Adipose tissue (tissue), 3 donors: ENCODE measurements around the gene YWHAB. TPM values are rescaled to one million over a fixed set of nuclear protein-coding genes. Genes with fewer than 3 reads are reported as not detected.

ENCODE experiments used
- H3K27ac ChIP-seq: one replicate; pipeline ENCODE4 v1.5.1; 2013; ENCODE audit warnings: low read depth, low read length
- WGBS, 3 donors: extraction: QIAGEN DNeasy Blood & Tissue Kit; methylation state at CpG; one replicate each; pipeline ENCODE4 v1.1.7; 2013; 5-methylcytosine and 5-hydroxymethylcytosine counted together
- polyA plus RNA-seq, 3 donors: library from polyadenylated mRNA; stranded (reverse); fragments of 200-250 nt; gene quantifications; one replicate each; pipeline ENCODE4 v1.2.3, GENCODE V29; 2013
- donor health status: healthy with polysubstance abuse.
- donor health status: Bipolar disorder and iron deficiency.
- donor health status: healthy.

The YWHAB gene
- polyA plus RNA-seq, 3 donors: 31.3 to 113 (median 103) TPM

DNA sequence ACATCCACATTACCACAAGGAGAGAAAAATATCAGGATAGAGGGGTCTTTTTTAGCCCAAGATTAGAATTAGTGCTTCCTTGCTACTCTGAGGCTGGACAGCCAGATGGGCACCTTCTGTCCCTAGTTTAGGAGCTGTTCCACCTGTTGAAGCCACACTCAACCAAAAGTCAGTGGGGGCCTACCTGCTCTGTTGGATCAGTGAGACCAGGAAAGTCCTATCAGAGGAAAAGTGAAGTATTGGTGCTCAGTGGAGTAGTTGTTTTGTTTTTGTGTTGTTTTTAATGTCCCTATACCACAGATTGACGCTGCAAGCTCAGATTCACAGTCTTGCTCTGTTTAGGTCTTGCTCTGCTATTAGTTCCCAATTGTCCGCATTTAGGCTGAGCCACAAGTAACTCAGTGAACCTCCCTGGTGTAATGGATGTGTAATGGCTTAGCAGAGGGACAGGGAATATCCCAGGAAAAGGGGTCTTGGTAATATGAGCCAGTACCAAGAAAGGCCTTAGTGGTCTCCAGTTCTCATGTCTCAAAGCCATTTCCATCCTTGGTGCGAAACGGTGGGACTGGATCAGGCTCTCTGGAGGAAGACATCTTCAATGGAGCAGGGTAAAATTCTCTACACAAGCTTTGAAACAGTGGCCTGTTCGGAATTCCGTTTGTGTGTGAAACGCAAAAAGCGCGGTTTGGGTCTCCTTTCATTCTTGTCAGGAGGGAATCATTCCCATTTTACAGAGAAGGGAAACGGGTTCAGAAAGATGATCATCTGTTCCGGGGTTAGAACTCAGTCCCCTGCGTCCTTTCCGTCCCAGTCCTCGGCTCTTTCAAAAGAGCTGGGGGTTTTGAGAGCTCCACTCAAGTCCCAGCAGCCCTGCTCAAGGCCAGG lies 23.7 kb downstream of the YWHAB start:
- WGBS, 3 donors: 24 to 36% (median 35%) methylated on average over 14 of the region's 14 CpGs
- H3K27ac ChIP-seq: no peak overlapping the region

DNA sequence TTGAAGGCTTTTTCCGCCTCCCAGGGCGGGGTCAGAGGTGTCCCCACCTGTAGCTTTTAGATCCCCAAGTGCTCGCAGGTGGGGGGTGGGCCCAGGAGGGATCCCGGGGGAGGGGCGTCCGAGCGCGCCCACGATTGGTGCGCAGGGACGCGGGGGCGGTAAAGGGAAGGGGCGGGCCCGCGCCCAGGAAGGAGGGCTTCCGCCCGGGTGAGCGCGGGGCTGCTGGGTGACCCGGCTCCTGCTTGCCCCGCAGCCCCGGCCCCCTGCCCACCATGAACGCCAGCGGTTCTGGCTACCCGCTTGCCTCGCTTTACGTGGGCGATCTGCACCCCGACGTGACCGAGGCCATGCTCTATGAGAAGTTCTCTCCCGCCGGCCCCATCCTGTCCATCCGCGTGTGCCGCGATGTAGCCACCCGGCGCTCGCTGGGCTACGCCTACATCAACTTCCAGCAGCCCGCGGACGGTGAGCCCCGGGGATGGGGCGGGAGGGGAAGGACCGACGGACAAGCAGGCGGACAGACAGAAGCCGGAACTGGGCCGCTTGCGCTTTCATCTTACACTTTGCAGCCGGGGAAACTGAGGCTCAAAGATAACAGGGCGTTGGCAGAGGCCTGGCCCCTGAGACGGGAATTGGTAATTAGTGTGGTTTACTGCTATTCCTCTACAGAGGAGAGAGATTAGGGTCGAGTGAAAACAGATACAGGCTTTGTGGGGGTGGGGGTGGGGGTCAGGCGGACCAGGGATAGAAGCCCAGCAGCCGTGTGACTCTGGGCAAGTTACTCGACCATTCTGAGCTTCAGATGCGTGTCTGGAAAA lies 24.6 kb downstream of the YWHAB start, which contains the start of gene PABPC1L:
Gene PABPC1L, plus strand, starts transcription at position 189 of the 818 bp plus-strand sequence. Its CDS starts 84 bp downstream, at position 273.
- no peak within 1 kb of the TSS for H3K27ac ChIP-seq
- WGBS, 3 donors: 1 to 4% (median 4%) methylated on average over 55 to 61 of the region's 61 CpGs

GRCh38 chr20:44910690-44911262 lies 25.3 kb downstream of the YWHAB start:
- H3K27ac ChIP-seq: no peak overlapping the region
- WGBS, 3 donors: 49 to 81% (median 77%) methylated on average over 17 of the region's 17 CpGs

DNA sequence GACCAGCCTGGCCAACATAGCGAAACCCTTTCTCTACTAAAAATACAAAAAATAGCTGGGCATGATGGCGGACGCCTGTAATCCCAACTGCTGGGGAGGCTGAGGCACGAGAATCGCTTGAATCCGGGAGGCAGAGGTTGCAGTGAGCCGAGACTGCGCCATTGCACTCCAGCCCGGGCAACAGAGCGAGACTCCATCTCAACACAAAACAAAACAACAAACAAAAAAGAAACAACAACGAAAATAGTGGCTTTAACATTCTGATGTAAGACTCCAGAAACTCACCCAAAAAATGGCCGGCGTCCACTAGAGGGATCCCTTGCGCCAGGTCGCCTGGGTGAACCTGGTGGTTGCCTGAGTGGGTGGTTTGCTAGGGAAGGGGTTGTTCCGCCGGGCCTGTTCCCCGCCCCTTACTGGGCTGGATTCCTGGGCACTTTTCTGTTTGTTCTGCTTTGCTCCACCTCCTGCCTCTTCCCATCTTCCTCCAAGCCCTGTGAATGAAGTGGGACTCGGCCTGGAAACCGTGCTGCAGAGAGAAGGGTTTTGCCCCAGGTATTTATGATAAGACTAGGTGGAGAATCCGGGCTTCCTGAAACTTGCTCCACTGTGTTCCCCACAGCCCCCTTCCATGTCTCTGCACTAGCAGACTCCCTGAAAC lies 25.9 kb downstream of the YWHAB start:
- WGBS, 3 donors: 52 to 71% (median 66%) methylated on average over 21 of the region's 21 CpGs
- no peak overlapping the region for H3K27ac ChIP-seq

- 85 to 94% (median 93%) methylated on average over 2 of the region's 2 CpGs for WGBS, 3 donors
- no peak overlapping the region for H3K27ac ChIP-seq
These were observed 26.7 kb downstream of the YWHAB start for GRCh38 chr20:44912189-44912588.

DNA sequence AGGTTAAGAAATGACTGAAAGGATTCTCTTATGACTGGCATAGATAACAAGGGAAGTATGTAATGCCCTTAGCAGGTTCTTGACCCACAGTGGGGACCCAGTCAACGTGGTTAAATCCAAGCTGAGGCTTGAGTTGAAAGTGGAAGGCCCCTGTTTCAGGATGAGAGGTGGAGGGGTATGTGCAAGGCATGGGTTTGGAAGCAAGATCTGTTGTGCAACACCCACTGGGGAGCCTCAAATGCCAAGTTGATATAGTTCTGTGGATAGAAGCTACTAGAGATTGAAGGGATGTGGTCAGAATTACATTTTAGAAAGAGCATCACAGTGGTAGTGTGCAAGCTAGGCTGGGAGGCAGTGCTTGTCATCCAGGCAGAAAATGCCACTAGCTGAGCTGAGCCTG lies 29.4 kb downstream of the YWHAB start:
- H3K27ac ChIP-seq: no peak overlapping the region
- WGBS, 3 donors: 52 to 75% (median 61%) methylated on average over 1 of the region's 1 CpG

DNA sequence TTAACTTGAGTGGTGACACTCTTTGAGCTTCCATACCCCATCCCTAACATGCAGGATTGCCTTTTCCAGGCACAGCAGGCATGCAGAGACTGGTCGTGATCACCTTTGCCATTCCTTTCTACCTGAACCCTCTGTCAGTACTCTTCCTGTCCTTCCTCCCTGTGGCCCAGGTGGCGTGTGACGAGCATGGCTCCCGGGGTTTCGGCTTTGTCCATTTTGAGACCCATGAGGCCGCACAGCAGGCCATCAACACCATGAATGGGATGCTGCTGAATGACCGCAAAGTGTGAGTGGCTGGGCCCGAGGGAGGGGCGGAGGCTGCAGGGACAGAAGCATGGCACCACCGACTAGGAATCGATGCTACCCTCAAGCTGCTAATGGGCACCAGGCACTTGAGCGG lies 31.1 kb downstream of the YWHAB start:
- 93 to 95% (median 95%) methylated on average over 12 of the region's 12 CpGs for WGBS, 3 donors
- H3K27ac ChIP-seq: no peak overlapping the region

GRCh38 chr20:44917399-44917798 lies 31.9 kb downstream of the YWHAB start:
- no peak overlapping the region for H3K27ac ChIP-seq
- WGBS, 3 donors: 96 to 98% (median 98%) methylated on average over 2 of the region's 2 CpGs

DNA sequence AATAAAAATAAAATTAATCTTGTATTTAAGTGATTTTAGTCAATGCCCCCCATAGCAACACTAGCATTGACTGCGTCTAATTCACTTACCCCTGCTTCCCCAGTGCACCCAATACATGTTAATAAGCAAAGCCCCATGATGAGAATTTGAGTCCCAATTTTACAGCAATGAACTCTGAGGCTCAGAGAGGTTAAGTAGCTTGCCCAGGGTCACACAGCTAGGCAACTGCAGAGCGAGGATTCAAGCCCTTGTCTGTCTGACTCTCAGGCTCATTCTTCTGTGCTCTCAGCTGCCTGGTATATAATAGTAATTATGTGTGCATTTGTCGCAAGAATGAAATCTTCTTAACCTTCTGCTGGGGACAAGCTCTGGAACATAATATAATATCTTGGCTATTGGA lies 32.8 kb downstream of the YWHAB start:
- 98 to 99% (median 98%) methylated on average over 3 of the region's 3 CpGs for WGBS, 3 donors
- H3K27ac ChIP-seq: no peak overlapping the region

GRCh38 chr20:44918761-44919160 lies 33.3 kb downstream of the YWHAB start:
- no peak overlapping the region for H3K27ac ChIP-seq
- WGBS, 3 donors: 92 to 96% (median 96%) methylated on average over 10 of the region's 10 CpGs

GRCh38 chr20:44921447-44921846 lies 35.9 kb downstream of the YWHAB start:
- no peak overlapping the region for H3K27ac ChIP-seq

DNA sequence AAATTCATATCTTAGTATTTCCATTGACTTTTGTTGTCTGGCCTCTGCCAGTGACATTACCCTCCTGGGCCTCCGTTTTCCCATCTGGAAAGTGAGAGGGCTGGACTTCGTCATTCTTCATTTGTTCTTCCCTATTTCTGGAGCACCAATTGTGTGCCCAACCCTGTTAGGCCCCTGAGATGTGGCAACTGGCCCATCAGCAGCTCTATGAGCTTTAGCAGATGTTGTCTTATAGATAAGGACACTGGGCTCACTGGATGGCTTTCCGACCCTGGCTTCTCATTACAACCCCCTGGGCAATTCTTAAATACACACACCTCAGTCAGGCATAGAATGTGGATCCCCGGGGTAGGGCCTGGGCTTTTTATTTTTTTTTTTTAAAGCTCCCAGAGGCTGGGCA lies 39.0 kb downstream of the YWHAB start:
- no peak overlapping the region for H3K27ac ChIP-seq
- WGBS, 3 donors: 79 to 86% (median 83%) methylated on average over 4 of the region's 4 CpGs

More at GRCh38 chr20:44921447-44921846, 35.9 kb downstream of the YWHAB start:
- 97 to 99% (median 97%) methylated on average over 14 of the region's 14 CpGs for WGBS, 3 donors

- 73 to 84% (median 79%) methylated on average over 3 of the region's 3 CpGs for whole genome bisulfite sequencing, 3 donors
- no peak overlapping the region for H3K27ac ChIP-seq
These were observed 43.1 kb downstream of the YWHAB start for GRCh38 chr20:44928595-44928994.

- no peak overlapping the region for H3K27ac ChIP-seq
- WGBS, 3 donors: 90 to 94% (median 94%) methylated on average over 17 to 18 of the region's 18 CpGs
These were observed 45.1 kb downstream of the YWHAB start for GRCh38 chr20:44930517-44931168.

GRCh38 chr20:44931911-44932310 lies 46.4 kb downstream of the YWHAB start:
- WGBS, 3 donors: 81 to 88% (median 83%) methylated on average over 3 of the region's 3 CpGs
- no peak overlapping the region for H3K27ac ChIP-seq

GRCh38 chr20:44932916-44933315 lies 47.4 kb downstream of the YWHAB start:
- 98% methylated on average over 8 of the region's 8 CpGs for WGBS, 3 donors

DNA sequence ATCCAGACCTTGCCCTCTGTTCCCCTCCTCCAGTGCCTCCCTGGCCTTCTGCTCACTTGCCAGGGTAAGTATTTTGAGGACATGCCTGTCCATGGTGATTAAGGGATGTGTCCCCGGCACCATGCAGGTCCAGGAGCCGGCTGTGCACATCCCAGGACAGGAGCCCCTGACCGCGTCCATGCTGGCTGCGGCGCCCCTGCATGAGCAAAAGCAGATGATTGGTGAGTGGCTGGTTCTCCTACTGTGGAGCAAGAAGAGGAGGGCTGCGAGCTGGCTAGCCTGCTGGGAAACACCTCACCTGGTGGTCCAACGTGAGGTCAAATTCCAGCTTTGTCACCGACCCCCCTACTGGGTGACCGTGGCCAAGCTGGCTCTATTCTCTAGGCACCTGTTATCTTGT lies 51.0 kb downstream of the YWHAB start:
- WGBS, 3 donors: 80 to 95% (median 94%) methylated on average over 10 of the region's 10 CpGs

More at GRCh38 chr20:44932916-44933315, 47.4 kb downstream of the YWHAB start:
- no peak overlapping the region for H3K27ac ChIP-seq

GRCh38 chr20:44938637-44939036 lies 53.1 kb downstream of the YWHAB start:
- WGBS, 3 donors: 76 to 82% (median 81%) methylated on average over 9 of the region's 9 CpGs
- no peak overlapping the region for H3K27ac ChIP-seq

More for the DNA sequence above, 51.0 kb downstream of the YWHAB start:
- no peak overlapping the region for H3K27ac ChIP-seq
